Breast epithelium (tissue), 3 donors: Measurements from ENCODE around the gene RNASE7.

Source experiments
- POLR2A ChIP-seq: fragments of 450-650 bp; IDR thresholded peaks from one replicate; pipeline ENCODE4 v1.6.1; 2016; ENCODE audit warnings: antibody characterized with exemption, mild to moderate bottlenecking, moderate library complexity
- TF ChIP-seq, protein P1 (sequence below), 3 donors: fragments of 450-650 bp; IDR thresholded peaks; one replicate each; pipeline ENCODE4 v1.5.1; 2016 to 2017; ENCODE audit warnings: antibody characterized with exemption in 3 of 3, mild to moderate bottlenecking in 3 of 3, moderate library complexity in 3 of 3

DNA sequence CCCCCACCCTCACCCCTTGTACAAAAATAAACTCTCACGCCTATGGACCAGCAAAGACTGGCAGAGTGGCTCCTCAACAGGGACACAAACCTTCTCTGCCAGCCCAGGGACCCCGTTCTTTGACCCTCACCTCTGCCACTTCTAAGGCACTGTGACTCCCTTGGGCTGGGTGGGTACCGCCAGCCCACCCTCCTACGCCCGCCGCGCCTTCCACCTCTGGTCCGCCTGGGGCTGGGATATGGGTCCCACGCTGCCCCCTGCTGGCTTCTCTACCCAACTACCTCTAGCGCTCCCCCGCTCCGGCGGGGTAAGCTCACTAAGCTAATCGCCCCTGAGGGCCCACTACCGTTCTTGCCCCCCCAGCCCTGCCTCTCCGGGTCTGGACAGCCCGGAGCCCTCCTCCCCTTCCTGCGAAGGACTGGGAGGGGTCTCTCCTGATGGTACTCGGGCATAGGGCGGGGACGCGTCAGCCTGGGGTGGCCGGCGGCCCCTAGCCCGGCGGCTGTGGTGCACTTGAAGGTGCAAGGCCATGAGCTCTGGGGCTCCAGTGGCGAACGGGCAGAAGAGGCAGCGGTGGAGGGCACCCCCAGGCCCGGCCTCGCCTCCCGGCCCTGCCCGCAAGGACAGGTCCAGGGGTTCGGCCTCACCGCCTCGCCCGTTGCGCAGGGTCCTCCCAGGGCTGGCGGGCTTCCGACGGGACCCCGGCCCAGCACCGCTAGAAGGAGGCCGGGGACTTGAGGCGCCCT, 48.2 kb downstream of the RNASE7 start:
- TF ChIP-seq, protein P1, sequence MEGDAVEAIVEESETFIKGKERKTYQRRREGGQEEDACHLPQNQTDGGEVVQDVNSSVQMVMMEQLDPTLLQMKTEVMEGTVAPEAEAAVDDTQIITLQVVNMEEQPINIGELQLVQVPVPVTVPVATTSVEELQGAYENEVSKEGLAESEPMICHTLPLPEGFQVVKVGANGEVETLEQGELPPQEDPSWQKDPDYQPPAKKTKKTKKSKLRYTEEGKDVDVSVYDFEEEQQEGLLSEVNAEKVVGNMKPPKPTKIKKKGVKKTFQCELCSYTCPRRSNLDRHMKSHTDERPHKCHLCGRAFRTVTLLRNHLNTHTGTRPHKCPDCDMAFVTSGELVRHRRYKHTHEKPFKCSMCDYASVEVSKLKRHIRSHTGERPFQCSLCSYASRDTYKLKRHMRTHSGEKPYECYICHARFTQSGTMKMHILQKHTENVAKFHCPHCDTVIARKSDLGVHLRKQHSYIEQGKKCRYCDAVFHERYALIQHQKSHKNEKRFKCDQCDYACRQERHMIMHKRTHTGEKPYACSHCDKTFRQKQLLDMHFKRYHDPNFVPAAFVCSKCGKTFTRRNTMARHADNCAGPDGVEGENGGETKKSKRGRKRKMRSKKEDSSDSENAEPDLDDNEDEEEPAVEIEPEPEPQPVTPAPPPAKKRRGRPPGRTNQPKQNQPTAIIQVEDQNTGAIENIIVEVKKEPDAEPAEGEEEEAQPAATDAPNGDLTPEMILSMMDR (IDR thresholded peaks at IDR 0.05): peak in 2 of 3 donors; percentile 37 to 44
- no peak for TF ChIP-seq POLR2A
